Measurements from ENCODE around the gene DOCK4. TPM values are rescaled to one million over a fixed set of nuclear protein-coding genes. Genes with fewer than 3 reads are reported as not detected.

DOCK4 gene
- total and polyA plus RNA-seq, 2 of the 8 experiments (the other 6 are each of a cell fraction or from before 2014, with no cell fraction given): 5.1 to 23.6 TPM

- Histone ChIP-seq H3K14ac (ENCODE audit: insufficient read length) (no peak overlapping the region), H3K27me3 (replicated peaks in 1 of 4; ENCODE audit: control insufficient read depth in 3 of 4, extremely low read depth in 1 of 4, insufficient read depth in 3 of 4, low read length in 3 of 4) (no peaks in the 10 kb centered on the region), H4K91ac (replicated peaks; ENCODE audit: insufficient read length, low read length) (no peak overlapping the region), H2AK5ac (ENCODE audit: low read depth, low read length) (no peak overlapping the region), H2BK20ac (ENCODE audit: low read length) (no peak overlapping the region), H3K9me3 (ENCODE audit: insufficient read depth in 2 of 2, low read depth in 1 of 2, low read length in 1 of 2) (no peaks in the 10 kb centered on the region), H2BK5ac (ENCODE audit: low read depth, low read length) (no peak overlapping the region), H3K23ac (ENCODE audit: insufficient read length) (no peak overlapping the region), H3K4me2 (ENCODE audit: insufficient read depth in 1 of 2, low read depth in 2 of 2, low read length in 2 of 2) (no peak overlapping the region), H2AFZ (ENCODE audit: low read length) (no peak overlapping the region), H3K79me1 (ENCODE audit: low read depth, low read length) (no peaks in the 10 kb centered on the region), H2BK12ac (ENCODE audit: low read depth, low read length) (no peak overlapping the region), H4K20me1 (replicated peaks in 1 of 2; ENCODE audit: control insufficient read depth in 1 of 2, insufficient read depth in 2 of 2, low read length in 2 of 2) (no peaks in the 10 kb centered on the region), H3K56ac (replicated peaks; ENCODE audit: insufficient read length, low read depth, low read length) (no peak overlapping the region), H2BK120ac (replicated peaks; ENCODE audit: low read depth, low read length) (no peak overlapping the region), H3K4me3 (ENCODE audit: extremely low read depth in 1 of 4, insufficient read depth in 2 of 4, low read depth in 3 of 4, low read length in 4 of 4) (no peak overlapping the region), H4K8ac (ENCODE audit: extremely low read depth, insufficient read depth, low read length) (no peak overlapping the region), H2BK15ac (ENCODE audit: low read length) (no peak overlapping the region), H3K36me3 (ENCODE audit: control insufficient read depth in 2 of 4, insufficient read depth in 4 of 4, low read length in 3 of 4) (peaks cover 0 to 9% (median 0%) of the 10 kb centered on the region in 4 experiments; a peak in 2 of 8 replicates), H3K4ac (replicated peaks; ENCODE audit: insufficient read length, low read depth, low read length) (no peak overlapping the region), H3K9ac (replicated peaks in 1 of 4; ENCODE audit: extremely low read depth in 1 of 4, low read depth in 3 of 4, low read length in 3 of 4) (no peak overlapping the region), H3K18ac (ENCODE audit: extremely low read depth, low read length) (no peak overlapping the region), H3K23me2 (ENCODE audit: low read depth, low read length) (no peaks in the 10 kb centered on the region), H3K27ac (ENCODE audit: low read depth, low read length) (no peak overlapping the region), H3K4me1 (replicated peaks in 1 of 4; ENCODE audit: control insufficient read depth in 3 of 4, insufficient read depth in 4 of 4, low read length in 3 of 4) (peaks cover 0 to 10% (median 3%) of the 10 kb centered on the region in 4 experiments; a peak in 5 of 7 replicates), H3K79me2 (ENCODE audit: control insufficient read depth in 1 of 2, insufficient read depth in 2 of 2, low read length in 2 of 2) (no peaks in the 10 kb centered on the region), H4K5ac (ENCODE audit: insufficient read length, low read depth, low read length) (no peak overlapping the region)
- CTCF ChIA-PET (ENCODE audit: partially characterized antibody): interaction anchor here (1.0 kb wide), 1 partner anchor 68 kb away, joined by 6 read pairs; no protein-coding TSS in a partner anchor
- no peak for FAIRE-seq
- DNase-seq (ENCODE audit: low read depth in 1 of 2, low spot score in 2 of 2): no peak
- POLR2A ChIA-PET (ENCODE audit: partially characterized antibody): no interaction called here
- TF ChIP-seq EP300 (IDR thresholded peaks at IDR 0.05; ENCODE audit: borderline replicate concordance in 1 of 2, low read depth in 2 of 2, low read length in 2 of 2) (no peak), CBX5 (IDR thresholded peaks at IDR 0.05; ENCODE audit: low read depth, low read length) (no peak), SIX5 (IDR thresholded peaks at IDR 0.05; ENCODE audit: low read depth, low read length) (no peak), ATF3 (IDR thresholded peaks at IDR 0.05; ENCODE audit: insufficient read depth, low read depth, low read length) (no peak), CHD2 (IDR thresholded peaks at IDR 0.05; ENCODE audit: low read length) (no peak), CHD1 (IDR thresholded peaks at IDR 0.05; ENCODE audit: low read depth, low read length) (no peak), MAFK (IDR thresholded peaks at IDR 0.05; ENCODE audit: low read depth, low read length) (no peak), FOSL1 (IDR thresholded peaks at IDR 0.05; ENCODE audit: insufficient read depth, low read depth, low read length) (no peak), BACH1 (IDR thresholded peaks at IDR 0.05; ENCODE audit: low read length) (no peak), NRF1 (IDR thresholded peaks at IDR 0.05; ENCODE audit: low read depth, low read length) (no peak), RAD21 (IDR thresholded peaks at IDR 0.05 in 1 of 2, conservative IDR thresholded peaks at IDR 0.05 in 1 of 2; ENCODE audit: low read depth in 2 of 2, low read length in 2 of 2) (no peak), RXRA (IDR thresholded peaks at IDR 0.05; ENCODE audit: insufficient read depth, low read depth, low read length) (no peak), SUZ12 (IDR thresholded peaks at IDR 0.05; ENCODE audit: low read length) (no peak)
- TF ChIP-seq, protein P1, sequence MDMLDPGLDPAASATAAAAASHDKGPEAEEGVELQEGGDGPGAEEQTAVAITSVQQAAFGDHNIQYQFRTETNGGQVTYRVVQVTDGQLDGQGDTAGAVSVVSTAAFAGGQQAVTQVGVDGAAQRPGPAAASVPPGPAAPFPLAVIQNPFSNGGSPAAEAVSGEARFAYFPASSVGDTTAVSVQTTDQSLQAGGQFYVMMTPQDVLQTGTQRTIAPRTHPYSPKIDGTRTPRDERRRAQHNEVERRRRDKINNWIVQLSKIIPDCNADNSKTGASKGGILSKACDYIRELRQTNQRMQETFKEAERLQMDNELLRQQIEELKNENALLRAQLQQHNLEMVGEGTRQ (IDR thresholded peaks at IDR 0.05; ENCODE audit: low read length): no peak
Observed at GRCh38 chr7:111787099-111787498, 419.1 kb downstream of the DOCK4 start.

Data from H1 (cell line).